SK-N-SH (cell line): ENCODE results near the gene TAS1R1. TPM values are rescaled to one million over a fixed set of nuclear protein-coding genes. Genes with fewer than 3 reads are reported as not detected.

Experiments
- CTCF ChIA-PET: fragments of 300-600, 350-600 bp; formaldehyde crosslinking; extraction: SDS; loops from one replicate; lab custom pipeline; 2021; lab: Yijun Ruan, JAX
- POLR2A ChIA-PET: fragments of 350-600 bp; sonication (Branson Sonifier 250); formaldehyde crosslinking; extraction: SDS; loops from one replicate; lab custom pipeline; 2020; ENCODE audit warnings: antibody characterized with exemption, inconsistent platforms; lab: Yijun Ruan, JAX
- DNase-seq: peaks from one replicate; pipeline ENCODE4 v3.0.0; 2012
- H2AFZ ChIP-seq: fragments of 200-600 bp; sonication (generic); 2 replicates; pipeline ENCODE4 v1.8.1; 2016; ENCODE audit warnings: antibody characterized with exemption, mild to moderate bottlenecking, low read depth
- H3F3A ChIP-seq: fragments of 200-600 bp; sonication (generic); replicated peaks from 2 replicates; pipeline ENCODE3; 2016; ENCODE audit warnings: antibody characterized with exemption, mild to moderate bottlenecking; ENCODE audit not compliant: insufficient read depth
- H3K27ac ChIP-seq, 2 experiments: fragments of 200-500 bp in 1 of 2; fragments of 200-600 bp in 1 of 2; sonication (Bioruptor generic) in 1 of 2; sonication (generic), shearing (Covaris generic) in 1 of 2; 2 replicates each; pipeline versions ENCODE4 v1.5.1 to v1.6.1; 2014 to 2016; ENCODE audit warnings: low read depth in 2 of 2, inconsistent platforms in 1 of 2, low read length in 1 of 2, mild to moderate bottlenecking in 1 of 2, mixed read lengths in 1 of 2
- H3K27me3 ChIP-seq: fragments of 200-600 bp; sonication (generic), shearing (Covaris generic); 2 replicates; pipeline ENCODE4 v1.6.1; 2016; ENCODE audit warnings: mixed run types; ENCODE audit not compliant: insufficient read depth
- H3K36me3 ChIP-seq, 2 experiments: fragments of 200-500 bp in 1 of 2; fragments of 200-600 bp in 1 of 2; sonication (Bioruptor generic) in 1 of 2; sonication (generic) in 1 of 2; replicated peaks in 1 of 2; 2 replicates each; pipeline versions ENCODE3 to v1.5.1; 2014 to 2016; ENCODE audit warnings: low read length in 1 of 2, mild to moderate bottlenecking in 1 of 2; ENCODE audit not compliant: insufficient read depth in 2 of 2, control insufficient read depth in 1 of 2
- H3K4me1 ChIP-seq, 2 experiments: fragments of 200-500 bp in 1 of 2; fragments of 200-600 bp in 1 of 2; sonication (Bioruptor generic) in 1 of 2; sonication (generic), shearing (Covaris generic) in 1 of 2; 2 replicates each; pipeline versions ENCODE4 v1.5.1 to v1.6.1; 2014 to 2016; ENCODE audit warnings: low read depth in 1 of 2, low read length in 1 of 2, mixed run types in 1 of 2; ENCODE audit not compliant: insufficient read depth in 2 of 2, control insufficient read depth in 1 of 2
- H3K4me2 ChIP-seq: fragments of 200-600 bp; sonication (generic), shearing (Covaris generic); 2 replicates; pipeline ENCODE4 v1.6.1; 2017; ENCODE audit warnings: mixed run types
- H3K4me3 ChIP-seq, 2 experiments: fragments of 200-500 bp in 1 of 2; fragments of 200-600 bp in 1 of 2; sonication (Bioruptor generic) in 1 of 2; sonication (generic), shearing (Covaris generic) in 1 of 2; 2 replicates each; pipeline versions ENCODE4 v1.5.1 to v1.8.1; 2014 to 2016; ENCODE audit warnings: low read depth in 2 of 2, inconsistent platforms in 1 of 2, low read length in 1 of 2, mild to moderate bottlenecking in 1 of 2, mixed read lengths in 1 of 2, moderate library complexity in 1 of 2
- H3K79me2 ChIP-seq: fragments of 200-600 bp; sonication (generic); 2 replicates; pipeline ENCODE4 v1.8.1; 2017; ENCODE audit warnings: mild to moderate bottlenecking; ENCODE audit not compliant: insufficient read depth
- H3K9ac ChIP-seq: fragments of 200-600 bp; sonication (generic); 2 replicates; pipeline ENCODE4 v1.6.1; 2017; ENCODE audit warnings: mixed run types
- H3K9me2 ChIP-seq: fragments of 200-600 bp; sonication (generic); 2 replicates; pipeline ENCODE4 v1.6.1; 2017; ENCODE audit warnings: mixed run types
- H3K9me3 ChIP-seq: fragments of 200-600 bp; sonication (generic); 2 replicates; pipeline ENCODE4 v1.6.1; 2017; ENCODE audit warnings: mixed run types, mild to moderate bottlenecking, moderate library complexity
- H4K20me1 ChIP-seq: fragments of 200-600 bp; sonication (generic); 2 replicates; pipeline ENCODE4 v1.6.1; 2017; ENCODE audit warnings: mild to moderate bottlenecking, mixed run types; ENCODE audit not compliant: insufficient read depth
- CHD2 ChIP-seq: fragments of 150-350 bp; IDR thresholded peaks from 2 replicates; pipeline ENCODE4 v1.6.1; 2018; ENCODE audit warnings: low read length; ENCODE audit not compliant: partially characterized antibody
- FOSL2 ChIP-seq: IDR thresholded peaks from 2 replicates; pipeline ENCODE4 v1.4.0; 2012; ENCODE audit warnings: low read depth, mild to moderate bottlenecking, moderate library complexity, borderline replicate concordance
- GATA2 ChIP-seq: sonication (generic); formaldehyde crosslinking; IDR thresholded peaks from 2 replicates; pipeline ENCODE4 v1.5.0; 2020; ENCODE audit warnings: mild to moderate bottlenecking, missing genetic modification reagents
- IRF3 ChIP-seq: fragments of 150-350 bp; IDR thresholded peaks from 2 replicates; pipeline ENCODE4 v1.6.1; 2016; ENCODE audit warnings: mild to moderate bottlenecking, low read depth, low read length
- JUND ChIP-seq: IDR thresholded peaks from 2 replicates; pipeline ENCODE4 v1.4.0; 2012
- MEF2A ChIP-seq: IDR thresholded peaks from 2 replicates; pipeline ENCODE4 v1.4.0; 2012; ENCODE audit warnings: low read depth, borderline replicate concordance
- MXI1 ChIP-seq: IDR thresholded peaks from 2 replicates; pipeline ENCODE4 v1.6.1; 2012; ENCODE audit warnings: mild to moderate bottlenecking, low read depth, low read length, improper control_type of control experiment
- REST ChIP-seq: IDR thresholded peaks from 2 replicates; pipeline ENCODE4 v1.6.1; 2012; ENCODE audit warnings: mild to moderate bottlenecking, low read depth, low read length, moderate library complexity
- SIN3A ChIP-seq: IDR thresholded peaks from 2 replicates; pipeline ENCODE4 v1.6.1; 2012; ENCODE audit warnings: low read depth, mild to moderate bottlenecking, low read length, moderate library complexity, borderline replicate concordance
- YY1 ChIP-seq: IDR thresholded peaks from 2 replicates; pipeline ENCODE4 v1.4.0; 2012; ENCODE audit warnings: low read depth, mild to moderate bottlenecking
- WGBS: methylation state at CpG from one replicate; pipeline ENCODE4 v1.1.6; 2017; ENCODE audit warnings: low lambda C conversion rate; 5-methylcytosine and 5-hydroxymethylcytosine counted together
- polyA plus RNA-seq, 3 experiments: library from polyadenylated mRNA; depleted of rRNA; stranded (reverse); fragments of >200 nt; gene quantifications; 2 replicates each; pipeline ENCODE4 v1.2.3, GENCODE V29; 2012

TAS1R1 gene
- polyA plus RNA-seq, 1 of the 3 experiments (the other 2 are of a cell fraction) = not detected

- Histone ChIP-seq H4K20me1 (no peaks in the 10 kb centered on the region), H3K79me2 (peaks cover 29% of the 10 kb centered on the region), H3K27ac (peak overlapping the region; percentile 44 to 76; a peak in 2 of 4 replicates), H3K4me1 (peaks cover 14 to 32% of the 10 kb centered on the region in 2 experiments; a peak in 2 of 4 replicates), H3K27me3 (no peaks in the 10 kb centered on the region), H3K9me2 (no peaks in the 10 kb centered on the region), H3K9ac (peak overlapping the region; percentile 76), H3K9me3 (no peaks in the 10 kb centered on the region), H3K4me2 (peak overlapping the region; percentile 83), H3F3A (no peaks in the 10 kb centered on the region), H3K36me3 (peaks cover 0 to 2% of the 10 kb centered on the region in 2 experiments), H2AFZ (peak overlapping the region; percentile 56; the same call in 1 of the 2 replicates), H3K4me3 (peak overlapping the region; percentile 73 to 84)
- ChIA-PET CTCF (interaction anchor here (0.7 to 8.5 kb wide), 8 partner anchors 9 to 90 kb away, joined by 3 to 68 read pairs (median 4); partner anchors contain the start of genes NOL9 and TAS1R1), POLR2A (interaction anchor here (0.6 to 2.3 kb wide), 4 partner anchors 9 to 44 kb away, joined by 3 to 6 read pairs (median 4); partner anchors contain the start of gene KLHL21)
- no peak for DNase-seq
- TF ChIP-seq IRF3 = no peak
- no peak for TF ChIP-seq REST
- TF ChIP-seq SIN3A = 0 out of 2 replicates have a peak, but pooled peaks have one; percentile 4
- TF ChIP-seq FOSL2 = no peak
- no peak for TF ChIP-seq MEF2A
- TF ChIP-seq CHD2 = peak; percentile 1
- TF ChIP-seq YY1 = peak; percentile 61; the same call in 1 of the 2 replicates
- no peak for TF ChIP-seq GATA2 (CRISPR knock-in tag)
- no peak for TF ChIP-seq JUND
- peak; percentile 2; the same call in 1 of the 2 replicates for TF ChIP-seq MXI1
- WGBS = 1% methylated on average over 18 of the region's 30 CpGs
These were observed 25.0 kb downstream of the TAS1R1 start for GRCh38 chr1:6580119-6580592.
